SK-N-SH treated with all-trans-retinoic acid at 6 μM for 48 hours (cell line): Measurements from ENCODE around the gene TCF25.

ENCODE experiments used
- ARNTL ChIP-seq: fragments of 450-650 bp; formaldehyde crosslinking; IDR thresholded peaks from 2 replicates; pipeline ENCODE4 v1.5.0; 2020; ENCODE audit warnings: low read depth, mild to moderate bottlenecking, moderate library complexity, borderline replicate concordance
- CREB5 ChIP-seq: fragments of 250-450 bp; sonication (Bioruptor Pico); IDR thresholded peaks from 2 replicates; pipeline ENCODE4 v1.5.1; 2020; ENCODE audit warnings: low read depth, mild to moderate bottlenecking, moderate library complexity
- CSDC2 ChIP-seq: fragments of 250-450 bp; sonication (Bioruptor Pico); IDR thresholded peaks from 2 replicates; pipeline ENCODE4 v1.5.0; 2020; ENCODE audit warnings: mild to moderate bottlenecking, moderate library complexity
- ESRRG ChIP-seq: fragments of 250-450 bp; sonication (Bioruptor Pico); IDR thresholded peaks from 2 replicates; pipeline ENCODE4 v1.6.1; 2021; ENCODE audit warnings: mild to moderate bottlenecking
- OSR1 ChIP-seq: fragments of 250-450 bp; sonication (Bioruptor Pico); IDR thresholded peaks from 2 replicates; pipeline ENCODE4 v1.8.0; 2022; ENCODE audit warnings: moderate library complexity, mild to moderate bottlenecking, inconsistent platforms
- PPARA ChIP-seq: fragments of 250-450 bp; sonication (Bioruptor Pico); IDR thresholded peaks from 2 replicates; pipeline ENCODE4 v1.5.0; 2020; ENCODE audit warnings: mild to moderate bottlenecking, borderline replicate concordance
- RARB ChIP-seq: fragments of 250-450 bp; sonication (Bioruptor Pico); IDR thresholded peaks from 2 replicates; pipeline ENCODE4 v1.8.0; 2021; ENCODE audit warnings: mild to moderate bottlenecking, moderate library complexity
- SNAI2 ChIP-seq: fragments of 250-450 bp; sonication (Bioruptor Pico); IDR thresholded peaks from 2 replicates; pipeline ENCODE4 v1.5.0; 2020; ENCODE audit warnings: mild to moderate bottlenecking, moderate library complexity
- TCF4 ChIP-seq: fragments of 250-450 bp; sonication (Bioruptor Pico); IDR thresholded peaks from 2 replicates; pipeline ENCODE4 v1.8.0; 2021; ENCODE audit warnings: mild to moderate bottlenecking, moderate library complexity, borderline replicate concordance
- TOX ChIP-seq: fragments of 250-450 bp; sonication (Bioruptor Pico); IDR thresholded peaks from 2 replicates; pipeline ENCODE4 v1.8.0; 2021; ENCODE audit warnings: mild to moderate bottlenecking, moderate library complexity, borderline replicate concordance
- TF ChIP-seq, protein P1 (sequence below): fragments of 250-450 bp; sonication (Bioruptor Pico); IDR thresholded peaks from 2 replicates; pipeline ENCODE4 v1.8.0; 2020; ENCODE audit warnings: mild to moderate bottlenecking, moderate library complexity, borderline replicate concordance
- TF ChIP-seq, protein P2 (sequence below): fragments of 250-450 bp; sonication (Bioruptor Pico); IDR thresholded peaks from 2 replicates; pipeline ENCODE4 v1.8.0; 2021; ENCODE audit warnings: low read depth, mild to moderate bottlenecking, moderate library complexity, borderline replicate concordance

GRCh38 chr16:89847051-89847939, 26.1 kb upstream of the TCF25 start:
- TF ChIP-seq, protein P1, sequence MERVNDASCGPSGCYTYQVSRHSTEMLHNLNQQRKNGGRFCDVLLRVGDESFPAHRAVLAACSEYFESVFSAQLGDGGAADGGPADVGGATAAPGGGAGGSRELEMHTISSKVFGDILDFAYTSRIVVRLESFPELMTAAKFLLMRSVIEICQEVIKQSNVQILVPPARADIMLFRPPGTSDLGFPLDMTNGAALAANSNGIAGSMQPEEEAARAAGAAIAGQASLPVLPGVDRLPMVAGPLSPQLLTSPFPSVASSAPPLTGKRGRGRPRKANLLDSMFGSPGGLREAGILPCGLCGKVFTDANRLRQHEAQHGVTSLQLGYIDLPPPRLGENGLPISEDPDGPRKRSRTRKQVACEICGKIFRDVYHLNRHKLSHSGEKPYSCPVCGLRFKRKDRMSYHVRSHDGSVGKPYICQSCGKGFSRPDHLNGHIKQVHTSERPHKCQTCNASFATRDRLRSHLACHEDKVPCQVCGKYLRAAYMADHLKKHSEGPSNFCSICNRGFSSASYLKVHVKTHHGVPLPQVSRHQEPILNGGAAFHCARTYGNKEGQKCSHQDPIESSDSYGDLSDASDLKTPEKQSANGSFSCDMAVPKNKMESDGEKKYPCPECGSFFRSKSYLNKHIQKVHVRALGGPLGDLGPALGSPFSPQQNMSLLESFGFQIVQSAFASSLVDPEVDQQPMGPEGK (CRISPR knock-in tag): no peak
- TF ChIP-seq TOX (CRISPR knock-in tag): no peak
- TF ChIP-seq TCF4: no peak
- TF ChIP-seq ESRRG: no peak
- no peak for TF ChIP-seq CSDC2
- TF ChIP-seq OSR1 (CRISPR knock-in tag): no peak
- no peak for TF ChIP-seq RARB (CRISPR knock-in tag)
- no peak for TF ChIP-seq CREB5 (CRISPR knock-in tag)
- TF ChIP-seq ARNTL (CRISPR knock-in tag): no peak
- TF ChIP-seq, protein P2, sequence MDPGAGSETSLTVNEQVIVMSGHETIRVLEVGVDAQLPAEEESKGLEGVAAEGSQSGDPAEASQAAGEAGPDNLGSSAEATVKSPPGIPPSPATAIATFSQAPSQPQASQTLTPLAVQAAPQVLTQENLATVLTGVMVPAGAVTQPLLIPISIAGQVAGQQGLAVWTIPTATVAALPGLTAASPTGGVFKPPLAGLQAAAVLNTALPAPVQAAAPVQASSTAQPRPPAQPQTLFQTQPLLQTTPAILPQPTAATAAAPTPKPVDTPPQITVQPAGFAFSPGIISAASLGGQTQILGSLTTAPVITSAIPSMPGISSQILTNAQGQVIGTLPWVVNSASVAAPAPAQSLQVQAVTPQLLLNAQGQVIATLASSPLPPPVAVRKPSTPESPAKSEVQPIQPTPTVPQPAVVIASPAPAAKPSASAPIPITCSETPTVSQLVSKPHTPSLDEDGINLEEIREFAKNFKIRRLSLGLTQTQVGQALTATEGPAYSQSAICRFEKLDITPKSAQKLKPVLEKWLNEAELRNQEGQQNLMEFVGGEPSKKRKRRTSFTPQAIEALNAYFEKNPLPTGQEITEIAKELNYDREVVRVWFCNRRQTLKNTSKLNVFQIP (CRISPR knock-in tag): no peak
- TF ChIP-seq SNAI2 (CRISPR knock-in tag): no peak
- TF ChIP-seq PPARA (CRISPR knock-in tag): no peak
